Body of pancreas (tissue), 4 donors: Measurements from ENCODE around the gene RGS12.

Experiments
- CTCF ChIP-seq, 7 experiments: fragments of 450-650 bp in 4 of 7; fragments of 200-600 bp in 3 of 7; sonication (generic) in 3 of 7; IDR thresholded peaks; one replicate each; pipeline ENCODE4 v1.5.1; 2016 to 2019; ENCODE audit warnings: antibody characterized with exemption in 7 of 7
- POLR2A ChIP-seq, 3 donors: fragments of 450-650 bp; IDR thresholded peaks; one replicate each; pipeline ENCODE4 v1.6.1; 2016; ENCODE audit warnings: antibody characterized with exemption in 3 of 3, mild to moderate bottlenecking in 2 of 3

DNA sequence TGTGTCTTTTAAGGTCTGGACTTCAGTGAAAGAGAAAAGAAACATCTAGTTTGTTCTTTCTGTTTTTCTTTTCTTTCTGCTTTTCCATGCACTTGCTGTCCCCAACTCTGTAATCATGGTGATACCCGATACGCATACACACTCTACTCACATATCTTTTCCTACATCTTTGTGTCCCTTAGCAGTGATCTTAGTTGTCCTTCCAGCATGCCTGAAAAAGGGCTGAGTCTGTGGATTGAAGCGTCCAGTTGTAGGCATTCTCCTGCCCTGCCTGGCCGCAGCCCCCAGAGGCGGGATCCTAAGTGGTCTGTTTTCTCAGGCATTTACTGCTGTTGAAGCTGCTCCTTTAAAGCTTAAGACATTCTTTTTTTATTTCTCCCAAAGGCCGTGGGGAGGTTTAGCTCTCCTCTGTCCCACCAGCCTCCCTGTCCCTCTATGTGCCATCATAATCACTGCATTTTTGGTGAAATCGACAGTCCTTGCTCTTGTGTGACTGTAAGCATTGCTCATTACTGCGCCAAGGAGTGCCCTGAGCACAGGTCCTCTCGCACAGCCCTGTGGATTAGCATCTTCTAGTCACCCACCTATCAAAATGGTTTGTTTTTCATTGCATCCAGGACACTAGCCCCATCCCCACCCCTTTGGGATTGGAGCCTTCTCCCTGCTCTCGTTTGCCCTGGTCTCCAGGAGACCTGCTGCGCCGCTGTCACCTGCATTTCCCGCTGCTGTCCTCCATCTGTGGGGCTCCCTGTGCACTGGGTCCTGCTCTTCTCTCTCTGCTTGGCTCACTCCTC is 4.4 kb downstream of the RGS12 start:
- TF ChIP-seq CTCF (IDR thresholded peaks at IDR 0.05) (no peak), POLR2A (IDR thresholded peaks at IDR 0.05) (no peak)
